C4-2B (cell line): ENCODE data around the gene TEX261.

Experiments
- H3K27ac ChIP-seq: fragments of 450-650 bp; 2 replicates; pipeline ENCODE4 v1.5.1; 2017
- CTCF ChIP-seq: fragments of 450-650 bp; conservative IDR thresholded peaks from 2 replicates; pipeline ENCODE4 v1.5.1; 2017; ENCODE audit warnings: mild to moderate bottlenecking
- ZFX ChIP-seq: fragments of 450-650 bp; IDR thresholded peaks from 2 replicates; pipeline ENCODE4 v1.6.1; 2017

The TEX261 gene

DNA sequence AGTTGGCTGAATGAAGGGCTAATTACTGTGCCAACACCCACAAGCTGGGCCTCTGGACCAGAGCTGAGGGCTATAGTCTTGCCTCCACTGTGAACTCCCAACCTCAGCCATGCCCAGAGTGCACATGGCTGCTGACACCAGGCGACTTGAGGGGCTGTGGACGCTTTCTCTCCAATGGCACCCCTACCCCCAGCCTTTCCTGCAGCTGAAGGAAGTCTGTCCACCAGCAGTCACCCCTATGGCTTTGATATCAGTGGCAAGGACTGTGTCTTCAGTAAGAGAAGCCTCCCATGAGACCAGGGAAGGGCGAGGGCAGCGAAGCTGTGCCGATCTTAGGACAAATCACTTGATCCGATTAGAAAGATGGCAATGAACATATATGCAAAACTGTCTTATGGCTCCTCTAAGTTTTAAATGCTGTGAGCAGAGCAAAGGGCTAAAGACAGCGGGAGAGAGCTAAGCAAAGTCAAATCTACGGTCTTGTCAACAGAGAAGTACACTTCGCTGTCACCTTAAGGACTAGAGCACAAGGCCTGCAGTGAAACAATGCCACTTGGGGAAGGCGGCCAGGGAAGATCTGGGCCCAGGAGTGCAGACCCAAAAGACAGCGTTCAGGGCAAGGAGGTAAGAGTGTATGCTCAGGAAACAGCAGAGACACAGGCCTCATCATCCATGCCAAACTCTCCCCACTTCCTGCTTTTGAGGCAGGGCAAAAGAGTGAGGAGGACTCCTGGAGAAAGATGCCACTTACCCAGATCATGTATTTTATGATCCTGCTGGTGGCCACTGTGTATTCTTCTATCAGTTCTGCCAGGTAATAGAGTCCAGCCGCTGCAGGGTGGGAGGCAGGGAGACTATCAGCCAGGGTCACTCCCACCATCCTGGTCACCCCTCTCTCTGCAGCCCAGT, 1.5 kb downstream of the TEX261 start:
- H3K27ac ChIP-seq, result peak overlapping the region; percentile 75; the same call in 1 of the 2 replicates
- no peak for TF ChIP-seq CTCF
- no peak for TF ChIP-seq ZFX

DNA sequence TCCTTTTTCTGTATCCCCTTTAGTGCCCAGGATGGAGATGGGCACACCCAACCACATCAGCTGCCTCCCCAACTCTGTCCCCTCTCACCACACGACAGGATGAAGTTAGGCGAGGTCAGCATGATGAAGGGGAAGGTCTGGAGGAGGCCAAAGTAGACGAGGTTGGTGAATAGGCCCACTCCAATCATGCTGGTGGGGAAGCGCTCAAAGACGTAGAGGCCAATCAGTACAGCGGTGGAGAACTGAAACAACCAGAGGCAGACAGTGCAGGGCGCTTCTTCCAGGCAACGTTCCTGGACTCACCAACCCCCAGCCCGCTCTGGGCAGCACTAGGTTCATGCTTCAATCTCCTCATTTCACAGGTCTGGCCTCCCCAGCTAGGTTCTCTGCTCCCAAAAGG, 2.9 kb downstream of the TEX261 start:
- TF ChIP-seq CTCF, result no peak
- TF ChIP-seq ZFX, result no peak
- no peak overlapping the region for H3K27ac ChIP-seq

GRCh38 chr2:70991142-70991541, 3.5 kb downstream of the TEX261 start:
- no peak overlapping the region for H3K27ac ChIP-seq
- TF ChIP-seq CTCF (no peak), ZFX (no peak)

GRCh38 chr2:70990216-70990615, 4.5 kb downstream of the TEX261 start:
- TF ChIP-seq CTCF, result no peak
- TF ChIP-seq ZFX, result no peak
- no peak overlapping the region for H3K27ac ChIP-seq

- H3K27ac ChIP-seq, result no peak overlapping the region
- TF ChIP-seq ZFX (no peak), CTCF (no peak)
Observed at GRCh38 chr2:70988726-70989648, 5.7 kb downstream of the TEX261 start.

DNA sequence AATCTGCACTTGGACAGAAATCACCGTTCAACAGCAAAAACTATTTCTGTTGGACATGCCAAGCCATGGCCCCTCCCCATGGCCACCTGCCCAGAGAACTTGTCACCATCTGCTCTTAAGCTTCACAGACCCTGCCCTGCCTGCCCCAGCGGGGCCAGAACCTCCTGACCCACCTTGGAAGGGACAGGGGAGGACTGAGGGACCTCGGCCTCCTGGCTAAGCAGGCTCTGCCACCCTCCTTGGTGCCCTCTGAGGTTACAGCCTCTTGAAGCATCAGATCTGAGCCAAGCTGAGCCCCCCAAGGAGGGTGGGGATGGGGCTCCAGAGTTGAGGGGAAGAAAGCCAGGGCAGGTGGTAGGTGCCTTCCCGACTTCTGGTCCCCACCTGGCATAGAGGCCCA, 6.5 kb downstream of the TEX261 start:
- no peak overlapping the region for H3K27ac ChIP-seq
- TF ChIP-seq CTCF (no peak), ZFX (no peak)

GRCh38 chr2:70987386-70987785, 7.3 kb downstream of the TEX261 start:
- no peak overlapping the region for H3K27ac ChIP-seq
- TF ChIP-seq CTCF (no peak), ZFX (no peak)
